Lung (tissue), 12 donors: ENCODE data around the gene TMEM178B. TPM values are rescaled to one million over a fixed set of nuclear protein-coding genes. Genes with fewer than 3 reads are reported as not detected.

Experiments
- ATAC-seq: fragments of 200-7000 bp; cut with Tn5 transposase; one replicate; pipeline ENCODE4 v1.9.1; 2020; ENCODE audit warnings: moderate number of reproducible peaks; ENCODE audit not compliant: insufficient read depth, low FRiP score
- DNase-seq, 3 donors: peaks; one replicate each; pipeline ENCODE4 v3.0.0-alpha.2; 2013 to 2017
- H3K27ac ChIP-seq, 2 donors: one replicate each; pipeline ENCODE4 v1.5.1; 2013; ENCODE audit warnings: mild to moderate bottlenecking in 2 of 2, moderate library complexity in 2 of 2, control low read depth in 1 of 2, inconsistent platforms in 1 of 2, low read depth in 1 of 2, low read length in 1 of 2
- H3K27me3 ChIP-seq, 3 donors: one replicate each; pipeline ENCODE4 v1.5.1; 2013; ENCODE audit warnings: low read length in 2 of 3; ENCODE audit not compliant: control insufficient read depth in 3 of 3, insufficient read depth in 3 of 3
- H3K36me3 ChIP-seq, 4 donors: one replicate each; pipeline ENCODE4 v1.5.1; 2013; ENCODE audit warnings: low read length in 4 of 4, mild to moderate bottlenecking in 1 of 4, moderate library complexity in 1 of 4; ENCODE audit not compliant: control insufficient read depth in 4 of 4, insufficient read depth in 4 of 4
- H3K4me1 ChIP-seq, 5 donors: one replicate each; pipeline ENCODE4 v1.5.1; 2013; ENCODE audit warnings: low read length in 5 of 5, mild to moderate bottlenecking in 2 of 5, moderate library complexity in 1 of 5; ENCODE audit not compliant: control insufficient read depth in 5 of 5, insufficient read depth in 5 of 5
- H3K4me3 ChIP-seq: one replicate; pipeline ENCODE4 v1.5.1; 2013; ENCODE audit warnings: mild to moderate bottlenecking, control low read depth, moderate library complexity
- H3K9ac ChIP-seq, 2 donors: one replicate each; pipeline ENCODE4 v1.5.1; 2013; ENCODE audit warnings: low read length in 2 of 2, control low read depth in 1 of 2; ENCODE audit not compliant: insufficient read depth in 1 of 2
- H3K9me3 ChIP-seq, 4 donors: one replicate each; pipeline ENCODE4 v1.5.1; 2013; ENCODE audit warnings: low read length in 3 of 4, mild to moderate bottlenecking in 1 of 4, moderate library complexity in 1 of 4; ENCODE audit not compliant: control insufficient read depth in 4 of 4, insufficient read depth in 3 of 4
- WGBS, 2 donors: extraction: QIAGEN DNeasy Blood & Tissue Kit; methylation state at CpG; one replicate each; pipeline ENCODE4 v1.1.7; 2013; 5-methylcytosine and 5-hydroxymethylcytosine counted together
- polyA plus RNA-seq, 2 donors: library from polyadenylated mRNA; stranded (reverse); fragments of 200-250 nt; gene quantifications; one replicate each; pipeline ENCODE4 v1.2.1, GENCODE V29; 2013
- total RNA-seq, 2 donors: library from RNA; depleted of rRNA in 1 of 2; stranded (reverse); fragments of >200 nt in 1 of 2; gene quantifications; one replicate each; pipeline ENCODE4 v1.2.1, GENCODE V29; 2014 to 2021
- TF ChIP-seq, protein P1 (sequence below): IDR thresholded peaks from 2 replicates; pipeline ENCODE4 v1.5.1; 2012; ENCODE audit warnings: mild to moderate bottlenecking; ENCODE audit errors: control extremely low read depth, extremely low read depth
- donor health status: control.
- donor health status: control.
- donor health status: Bipolar disorder and iron deficiency.
- donor health status: healthy.
- donor health status: DM: yes; HTN: yes; CAD: no.

TMEM178B gene
- total and polyA plus RNA-seq, 4 donors: 0.04 to 2.4 (median 0.48) TPM

DNA sequence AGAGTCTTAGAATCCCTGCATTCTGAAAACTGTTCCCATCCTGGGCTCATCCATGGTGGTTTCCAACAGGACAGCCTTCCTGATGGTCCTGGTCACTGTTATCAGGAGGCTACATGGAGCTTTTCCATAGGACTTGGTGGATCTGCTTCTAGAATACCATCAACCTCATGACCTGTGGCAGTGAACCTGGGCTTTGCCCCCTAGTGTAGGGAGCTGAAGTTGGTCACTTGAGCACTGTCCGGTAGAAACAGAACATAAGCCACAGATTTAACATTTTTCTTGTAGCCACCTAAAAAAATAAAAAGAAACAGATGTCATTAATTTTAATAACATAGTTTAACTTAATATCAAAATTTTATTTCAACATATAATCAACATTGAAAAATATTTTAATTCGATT lies 165.8 kb downstream of the TMEM178B start:
- no peak for DNase-seq
- TF ChIP-seq, protein P1, sequence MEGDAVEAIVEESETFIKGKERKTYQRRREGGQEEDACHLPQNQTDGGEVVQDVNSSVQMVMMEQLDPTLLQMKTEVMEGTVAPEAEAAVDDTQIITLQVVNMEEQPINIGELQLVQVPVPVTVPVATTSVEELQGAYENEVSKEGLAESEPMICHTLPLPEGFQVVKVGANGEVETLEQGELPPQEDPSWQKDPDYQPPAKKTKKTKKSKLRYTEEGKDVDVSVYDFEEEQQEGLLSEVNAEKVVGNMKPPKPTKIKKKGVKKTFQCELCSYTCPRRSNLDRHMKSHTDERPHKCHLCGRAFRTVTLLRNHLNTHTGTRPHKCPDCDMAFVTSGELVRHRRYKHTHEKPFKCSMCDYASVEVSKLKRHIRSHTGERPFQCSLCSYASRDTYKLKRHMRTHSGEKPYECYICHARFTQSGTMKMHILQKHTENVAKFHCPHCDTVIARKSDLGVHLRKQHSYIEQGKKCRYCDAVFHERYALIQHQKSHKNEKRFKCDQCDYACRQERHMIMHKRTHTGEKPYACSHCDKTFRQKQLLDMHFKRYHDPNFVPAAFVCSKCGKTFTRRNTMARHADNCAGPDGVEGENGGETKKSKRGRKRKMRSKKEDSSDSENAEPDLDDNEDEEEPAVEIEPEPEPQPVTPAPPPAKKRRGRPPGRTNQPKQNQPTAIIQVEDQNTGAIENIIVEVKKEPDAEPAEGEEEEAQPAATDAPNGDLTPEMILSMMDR: no peak
- 93 to 98% methylated on average over 2 of the region's 2 CpGs for WGBS, 2 donors
- Histone ChIP-seq H3K4me1 (no peaks in the 10 kb centered on the region), H3K36me3 (no peaks in the 10 kb centered on the region), H3K27ac (no peak overlapping the region), H3K9ac (no peak overlapping the region), H3K4me3 (no peak overlapping the region), H3K27me3 (peaks cover 0 to 7% (median 0%) of the 10 kb centered on the region in 3 donors), H3K9me3 (peaks cover 0 to 2% (median 0%) of the 10 kb centered on the region in 4 donors)
- ATAC-seq: no peak

DNA sequence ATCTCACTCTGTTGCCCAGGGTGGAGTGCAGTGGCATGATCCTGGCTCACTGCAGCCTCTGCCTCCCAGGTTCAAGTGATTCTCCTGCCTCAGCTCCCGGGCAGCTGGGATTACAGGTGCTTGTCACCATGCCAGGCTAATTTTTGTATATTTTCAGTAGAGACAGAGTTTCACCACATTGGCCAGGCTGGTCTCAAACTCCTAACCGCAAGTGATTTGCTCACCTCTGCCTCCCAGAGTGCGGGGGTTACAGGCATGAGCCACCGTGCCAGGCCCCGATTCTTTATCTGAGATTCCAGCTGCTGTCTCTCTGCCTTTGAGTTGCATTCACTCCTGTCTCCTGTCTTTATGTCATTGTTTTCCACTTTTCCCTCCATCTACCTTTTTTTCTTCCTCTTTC lies 168.7 kb downstream of the TMEM178B start:
- ATAC-seq (no peak), DNase-seq (no peak)
- H3K27me3 ChIP-seq: peaks cover 0 to 7% (median 2%) of the 10 kb centered on the region in 3 donors
- H3K4me1 ChIP-seq: no peaks in the 10 kb centered on the region
- no peak overlapping the region for H3K9ac ChIP-seq
- TF ChIP-seq, protein P1: no peak
- no peaks in the 10 kb centered on the region for H3K36me3 ChIP-seq
- H3K4me3 ChIP-seq: no peak overlapping the region
- H3K9me3 ChIP-seq: peaks cover 0 to 2% (median 0%) of the 10 kb centered on the region in 4 donors
- H3K27ac ChIP-seq: no peak overlapping the region
- WGBS, 2 donors: 87 to 90% methylated on average over 5 of the region's 5 CpGs

DNA sequence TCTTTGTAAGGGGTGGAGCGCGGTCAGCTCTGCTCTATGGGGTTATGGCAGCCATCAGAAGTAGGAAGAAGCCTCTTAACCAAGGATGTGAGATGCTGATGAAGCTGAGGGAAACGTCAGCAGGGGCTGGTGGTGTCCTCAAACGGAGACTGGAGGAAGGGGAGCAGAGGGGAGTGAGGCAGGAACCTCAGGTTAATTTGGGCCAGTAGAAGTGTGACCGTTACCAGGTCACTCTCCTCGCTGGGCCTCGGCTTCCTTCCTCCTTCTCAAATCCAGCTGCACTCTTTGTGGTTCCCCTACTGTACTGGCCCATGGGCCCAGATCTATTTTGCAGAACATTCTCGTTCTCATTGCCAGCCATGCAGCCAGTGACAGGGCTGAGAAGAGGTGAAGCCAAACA lies 169.5 kb downstream of the TMEM178B start:
- no peak for ATAC-seq
- H3K4me1 ChIP-seq: no peaks in the 10 kb centered on the region
- peaks cover 0 to 2% (median 0%) of the 10 kb centered on the region in 4 donors for H3K9me3 ChIP-seq
- no peak for DNase-seq
- 55 to 61% methylated on average over 8 of the region's 8 CpGs for WGBS, 2 donors
- no peak overlapping the region for H3K27ac ChIP-seq
- H3K9ac ChIP-seq: no peak overlapping the region
- H3K4me3 ChIP-seq: no peak overlapping the region
- TF ChIP-seq, protein P1: no peak
- peaks cover 0 to 7% (median 2%) of the 10 kb centered on the region in 3 donors for H3K27me3 ChIP-seq
- no peaks in the 10 kb centered on the region for H3K36me3 ChIP-seq

DNA sequence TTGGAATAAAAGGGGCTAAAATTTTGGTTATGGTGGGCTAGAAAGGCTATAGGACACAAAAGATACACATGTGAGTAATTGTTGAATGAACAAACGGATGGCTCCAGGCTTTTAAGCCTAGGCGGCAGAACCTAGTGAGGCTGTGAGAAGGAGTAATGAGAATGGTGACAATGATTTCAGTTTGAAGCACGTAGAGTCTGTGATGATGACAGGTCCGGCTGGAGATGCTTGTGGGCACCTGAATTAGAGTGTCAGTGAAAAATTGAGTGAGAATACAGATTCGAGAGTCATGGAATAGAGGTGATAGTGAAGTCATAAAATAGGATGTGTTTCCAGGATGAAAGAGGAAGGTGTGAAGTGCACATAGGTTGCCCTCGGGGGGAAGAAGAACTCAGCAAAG lies 170.6 kb downstream of the TMEM178B start:
- no peak overlapping the region for H3K9ac ChIP-seq
- no peak overlapping the region for H3K4me3 ChIP-seq
- no peaks in the 10 kb centered on the region for H3K4me1 ChIP-seq
- ATAC-seq (no peak), DNase-seq (no peak)
- 81 to 85% methylated on average over 6 of the region's 6 CpGs for WGBS, 2 donors
- no peak overlapping the region for H3K27ac ChIP-seq
- no peaks in the 10 kb centered on the region for H3K36me3 ChIP-seq
- peaks cover 0 to 2% (median 0%) of the 10 kb centered on the region in 4 donors for H3K9me3 ChIP-seq
- H3K27me3 ChIP-seq: peaks cover 0 to 3% (median 2%) of the 10 kb centered on the region in 3 donors
- TF ChIP-seq, protein P1: no peak
